GM12892 (cell line): Measurements from ENCODE around the gene BCAP29.

ENCODE experiments used
- POLR2A ChIP-seq: IDR thresholded peaks from 2 replicates; pipeline ENCODE4 v1.6.1; 2011; ENCODE audit warnings: low read depth, low read length, control low read depth
- POLR2AphosphoS5 ChIP-seq: IDR thresholded peaks from 2 replicates; pipeline ENCODE4 v1.6.1; 2011; ENCODE audit warnings: low read depth, low read length, control low read depth

DNA sequence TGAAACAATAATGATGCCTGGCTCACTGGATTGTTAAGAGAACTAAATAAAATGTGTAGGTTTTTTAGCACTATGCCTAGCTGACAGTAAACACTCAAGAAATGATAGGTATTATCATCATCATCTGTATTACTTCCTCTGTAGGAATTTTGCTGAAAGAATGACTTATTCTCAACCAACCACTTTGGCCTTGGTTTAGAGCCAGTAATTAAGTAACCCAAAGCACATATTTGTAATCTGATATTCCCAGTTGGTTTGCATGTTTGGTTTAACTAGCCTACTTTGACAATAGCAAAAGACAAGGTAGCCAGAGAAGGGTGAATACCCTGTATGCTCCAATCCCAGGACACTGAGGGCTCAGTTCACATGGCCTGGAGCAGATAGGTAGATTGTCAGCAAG lies 34.4 kb downstream of the BCAP29 start:
- no peak for TF ChIP-seq POLR2A
- no peak for TF ChIP-seq POLR2AphosphoS5
